NT2/D1 (cell line): ENCODE data around the gene DGKE.
A peak's percentile ranks its signal among the peaks of the same experiment; 100 is the strongest.

ENCODE experiments used
- DNase-seq: peaks from one replicate; pipeline ENCODE4 v3.0.0-alpha.2; 2011; ENCODE audit warnings: low read depth, low spot score
- H3K27me3 ChIP-seq: 2 replicates; pipeline ENCODE4 v1.6.0; 2011; ENCODE audit warnings: mild to moderate bottlenecking; ENCODE audit not compliant: insufficient read length, insufficient read depth
- H3K36me3 ChIP-seq: 2 replicates; pipeline ENCODE4 v1.6.1; 2011; ENCODE audit warnings: mild to moderate bottlenecking, low read length, mixed read lengths; ENCODE audit not compliant: insufficient read depth, insufficient read length
- H3K4me1 ChIP-seq: 2 replicates; pipeline ENCODE4 v1.5.1; 2011; ENCODE audit not compliant: insufficient read depth, insufficient read length
- H3K4me3 ChIP-seq: 2 replicates; pipeline ENCODE4 v1.5.1; 2011; ENCODE audit warnings: low read depth; ENCODE audit not compliant: insufficient read length
- H3K9ac ChIP-seq: 2 replicates; pipeline ENCODE4 v1.6.0; 2011; ENCODE audit warnings: low read depth; ENCODE audit not compliant: insufficient read length
- H3K9me3 ChIP-seq: 2 replicates; pipeline ENCODE4 v1.5.1; 2011; ENCODE audit warnings: mild to moderate bottlenecking, low read length; ENCODE audit not compliant: insufficient read depth
- SUZ12 ChIP-seq: IDR thresholded peaks from 2 replicates; pipeline ENCODE4 v1.6.1; 2011; ENCODE audit not compliant: insufficient read length, insufficient read depth; ENCODE audit errors: extremely low read depth
- YY1 ChIP-seq: IDR thresholded peaks from 2 replicates; pipeline ENCODE4 v1.6.1; 2011; ENCODE audit not compliant: insufficient read length, insufficient read depth
- ZNF274 ChIP-seq: IDR thresholded peaks from 2 replicates; pipeline ENCODE4 v1.6.1; 2011; ENCODE audit warnings: mild to moderate bottlenecking, low read depth, low read length

DGKE gene

DNA sequence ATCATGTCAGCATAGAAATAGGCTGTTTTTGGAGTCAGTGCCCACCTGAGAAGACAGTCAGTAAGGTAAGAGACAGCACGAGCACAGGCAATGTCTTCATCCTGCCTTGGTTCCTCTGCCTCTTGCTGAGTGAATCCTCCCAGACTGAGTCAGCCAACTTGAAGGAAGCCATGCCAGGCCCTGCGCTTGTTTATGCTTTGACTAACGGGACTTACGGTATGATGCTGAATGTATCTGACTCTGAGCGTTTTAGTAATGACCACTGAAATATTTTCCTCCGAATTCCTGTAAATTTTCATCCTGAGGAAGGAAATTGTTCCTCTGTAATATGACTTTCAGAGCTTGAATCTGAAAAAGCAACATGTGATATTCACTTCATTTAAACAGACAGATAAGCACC, 18.2 kb upstream of the DGKE start:
- H3K36me3 ChIP-seq = no peaks in the 10 kb centered on the region
- no peak overlapping the region for H3K4me3 ChIP-seq
- no peak overlapping the region for H3K9ac ChIP-seq
- H3K4me1 ChIP-seq = peaks cover 5% of the 10 kb centered on the region
- DNase-seq = no peak
- TF ChIP-seq SUZ12 (no peak), YY1 (no peak), ZNF274 (no peak)
- H3K9me3 ChIP-seq = no peaks in the 10 kb centered on the region
- no peaks in the 10 kb centered on the region for H3K27me3 ChIP-seq

DNA sequence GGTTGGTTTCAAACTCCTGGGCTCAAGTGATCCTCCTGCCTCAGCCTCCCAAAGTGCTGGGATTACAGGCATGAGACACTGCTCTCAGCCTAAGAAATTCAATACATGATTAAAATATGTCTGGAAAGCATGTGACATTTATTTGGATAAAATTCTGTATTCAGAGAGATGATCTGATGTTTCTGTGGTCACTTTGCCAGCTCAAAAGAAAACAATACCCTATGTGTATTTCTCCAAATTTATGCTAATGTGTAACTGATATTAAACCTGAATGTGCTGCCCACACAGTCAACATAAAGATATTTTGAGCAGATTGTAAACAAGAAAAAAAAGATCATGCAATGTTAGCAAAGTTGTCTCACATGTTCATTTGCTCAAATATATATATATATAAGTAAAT, 16.9 kb upstream of the DGKE start:
- DNase-seq = no peak
- H3K4me3 ChIP-seq = no peak overlapping the region
- no peaks in the 10 kb centered on the region for H3K27me3 ChIP-seq
- H3K4me1 ChIP-seq = peaks cover 5% of the 10 kb centered on the region
- no peaks in the 10 kb centered on the region for H3K36me3 ChIP-seq
- no peak for TF ChIP-seq ZNF274
- no peak for TF ChIP-seq SUZ12
- no peak for TF ChIP-seq YY1
- H3K9me3 ChIP-seq = no peaks in the 10 kb centered on the region
- no peak overlapping the region for H3K9ac ChIP-seq

- Histone ChIP-seq H3K9me3 (no peaks in the 10 kb centered on the region), H3K4me3 (no peak overlapping the region), H3K9ac (no peak overlapping the region), H3K27me3 (no peaks in the 10 kb centered on the region), H3K4me1 (no peaks in the 10 kb centered on the region), H3K36me3 (no peaks in the 10 kb centered on the region)
- TF ChIP-seq SUZ12 = no peak
- TF ChIP-seq YY1 = no peak
- TF ChIP-seq ZNF274 = no peak
- no peak for DNase-seq
These were observed 14.9 kb upstream of the DGKE start for GRCh38 chr17:56819030-56819429.

DNA sequence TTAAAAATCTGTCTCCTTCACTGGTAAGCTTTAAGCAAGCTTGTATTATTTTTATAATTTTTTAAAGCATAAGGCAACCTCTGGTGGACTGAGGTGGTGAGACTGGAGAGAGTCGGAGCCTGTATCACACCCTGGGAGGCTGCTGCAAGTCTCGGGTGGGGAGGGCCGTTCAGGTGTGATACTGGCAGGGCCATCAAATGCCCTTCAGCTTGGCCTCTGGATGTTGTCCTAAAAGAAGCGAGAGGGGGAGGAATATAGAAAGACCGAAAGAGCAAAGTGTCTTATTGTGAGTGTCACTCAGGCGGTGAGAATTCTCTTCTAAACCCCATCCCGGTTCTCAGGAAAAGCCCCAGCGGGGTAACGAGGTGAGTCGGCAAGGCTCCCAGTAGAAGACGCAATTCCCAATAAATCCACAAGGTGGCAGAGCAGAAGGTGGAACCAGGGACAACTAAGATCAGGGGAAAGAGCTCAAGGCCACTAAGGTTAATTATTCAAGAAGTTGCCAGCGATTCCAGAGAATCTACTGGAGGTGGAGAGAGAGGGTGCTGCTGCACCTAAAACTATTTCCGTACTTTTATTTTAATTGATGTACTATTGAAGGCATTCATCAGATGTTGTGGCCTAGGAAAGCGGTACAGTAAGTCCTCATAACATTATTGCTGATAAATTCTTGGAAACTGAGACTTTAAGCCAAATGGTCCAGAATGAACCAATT, 14.4 kb upstream of the DGKE start:
- Histone ChIP-seq H3K9ac (no peak overlapping the region), H3K9me3 (no peaks in the 10 kb centered on the region), H3K4me1 (no peaks in the 10 kb centered on the region), H3K4me3 (no peak overlapping the region), H3K27me3 (no peaks in the 10 kb centered on the region), H3K36me3 (no peaks in the 10 kb centered on the region)
- DNase-seq = peak; percentile 72
- no peak for TF ChIP-seq YY1
- no peak for TF ChIP-seq ZNF274
- no peak for TF ChIP-seq SUZ12

DNA sequence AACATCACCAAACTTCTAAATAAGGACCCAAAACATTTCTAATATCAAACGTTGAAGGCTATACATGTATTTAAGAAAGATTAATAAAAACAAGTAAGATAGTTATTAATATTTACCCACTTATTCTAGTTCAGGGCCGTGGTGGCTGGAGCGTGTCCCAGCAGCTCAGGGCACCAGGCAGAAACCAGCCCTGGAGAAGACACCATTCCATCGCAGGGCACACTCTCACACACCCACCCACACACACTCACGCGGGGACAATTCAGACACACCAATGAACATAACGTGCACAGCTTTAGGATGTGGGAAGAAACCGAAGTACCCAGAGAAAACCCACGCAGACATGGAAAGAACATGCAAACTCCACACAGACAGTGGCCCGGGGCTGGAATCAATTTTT, 13.7 kb upstream of the DGKE start:
- H3K27me3 ChIP-seq = no peaks in the 10 kb centered on the region
- H3K4me1 ChIP-seq = no peaks in the 10 kb centered on the region
- H3K9ac ChIP-seq = no peak overlapping the region
- H3K9me3 ChIP-seq = no peaks in the 10 kb centered on the region
- no peaks in the 10 kb centered on the region for H3K36me3 ChIP-seq
- no peak for TF ChIP-seq YY1
- TF ChIP-seq SUZ12 = no peak
- no peak overlapping the region for H3K4me3 ChIP-seq
- no peak for DNase-seq

- Histone ChIP-seq H3K27me3 (no peaks in the 10 kb centered on the region), H3K9ac (no peak overlapping the region), H3K4me1 (no peaks in the 10 kb centered on the region), H3K36me3 (no peaks in the 10 kb centered on the region), H3K4me3 (no peak overlapping the region), H3K9me3 (no peaks in the 10 kb centered on the region)
- no peak for TF ChIP-seq ZNF274
- TF ChIP-seq YY1 = no peak
- no peak for TF ChIP-seq SUZ12
- no peak for DNase-seq
These were observed 12.0 kb upstream of the DGKE start for GRCh38 chr17:56821847-56822534.

DNA sequence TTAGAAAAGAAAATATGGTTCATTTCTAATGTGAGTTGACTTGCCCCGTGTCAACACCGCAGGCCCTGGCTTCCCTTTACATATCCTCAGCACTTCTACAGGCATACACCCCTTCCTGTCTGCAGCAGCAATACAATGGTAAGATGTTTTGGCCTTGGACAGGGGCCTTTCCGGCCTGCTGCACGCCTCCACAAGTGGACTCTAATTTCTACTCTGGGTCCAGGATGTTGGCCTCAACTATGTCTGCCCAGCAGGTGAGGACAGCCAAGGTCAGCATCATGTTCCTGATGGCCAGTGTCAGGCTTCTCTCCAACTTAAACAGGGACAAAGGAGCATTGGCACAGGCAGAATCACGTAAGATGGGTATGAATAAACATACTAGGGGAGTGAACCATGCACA, 11.2 kb upstream of the DGKE start:
- no peak for TF ChIP-seq ZNF274
- TF ChIP-seq SUZ12 = no peak
- TF ChIP-seq YY1 = no peak
- peaks cover 3% of the 10 kb centered on the region for H3K36me3 ChIP-seq
- no peaks in the 10 kb centered on the region for H3K4me1 ChIP-seq
- DNase-seq = no peak
- no peaks in the 10 kb centered on the region for H3K9me3 ChIP-seq
- no peak overlapping the region for H3K9ac ChIP-seq
- H3K27me3 ChIP-seq = no peaks in the 10 kb centered on the region
- H3K4me3 ChIP-seq = no peak overlapping the region
